GM12878 (cell line): ENCODE measurements around the gene PRSS50. TPM values are rescaled to one million over a fixed set of nuclear protein-coding genes. Genes with fewer than 3 reads are reported as not detected.

Experiments used
- CEBPB ChIP-seq, 2 experiments: fragments of 150-350 bp in 1 of 2; IDR thresholded peaks; 2 replicates each; pipeline ENCODE4 v1.6.1; 2012 to 2014; ENCODE audit warnings: low read depth in 2 of 2, low read length in 2 of 2, borderline replicate concordance in 1 of 2, inconsistent platforms in 1 of 2
- KAT2A ChIP-seq: conservative IDR thresholded peaks from 2 replicates; pipeline ENCODE4 v1.6.1; 2011; ENCODE audit warnings: low read depth, low read length; ENCODE audit not compliant: control insufficient read depth
- MXI1 ChIP-seq: fragments of 150-350 bp; IDR thresholded peaks from 2 replicates; pipeline ENCODE4 v1.6.1; 2011; ENCODE audit warnings: low read depth, mild to moderate bottlenecking, inconsistent platforms, low read length, improper control_type of control experiment
- NFIC ChIP-seq: IDR thresholded peaks from 2 replicates; pipeline ENCODE4 v1.6.1; 2012; ENCODE audit warnings: low read depth, mild to moderate bottlenecking, inconsistent platforms, low read length, moderate library complexity
- NFXL1 ChIP-seq: fragments of 450-650 bp; IDR thresholded peaks from 2 replicates; pipeline ENCODE4 v1.6.1; 2017; ENCODE audit warnings: antibody characterized with exemption, mild to moderate bottlenecking, borderline replicate concordance
- PAX5 ChIP-seq: IDR thresholded peaks from 2 replicates; pipeline ENCODE4 v1.6.1; 2011; ENCODE audit warnings: low read depth, low read length, borderline replicate concordance
- SREBF1 ChIP-seq: IDR thresholded peaks from 2 replicates; pipeline ENCODE4 v1.6.1; 2012; ENCODE audit warnings: mild to moderate bottlenecking, low read length
- ZNF622 ChIP-seq: fragments of 450-650 bp; IDR thresholded peaks from 2 replicates; pipeline ENCODE4 v1.6.1; 2017; ENCODE audit warnings: mild to moderate bottlenecking, inconsistent platforms
- polyA plus RNA-seq, 11 experiments: library from polyadenylated mRNA; depleted of rRNA in 4 of 11; unstranded in 6 of 11; stranded (reverse) in 5 of 11; fragments of >200 nt; fragmentation: Nextera tagmentation in 4 of 11; fragmentation: Illumina TruSeq in 1 of 11; extraction: Ambion mirVana in 4 of 11; extraction: Trizol in 1 of 11; gene quantifications; 1 replicate in 1 of 11; 2 replicates in 10 of 11; pipeline versions ENCODE4 v1.2.1 to v1.2.3, GENCODE V29; 2011 to 2016; ENCODE audit warnings: inconsistent platforms in 2 of 11, missing spikeins in 2 of 11, low read depth in 1 of 11
- total RNA-seq, 4 experiments: library from RNA; depleted of rRNA in 3 of 4; stranded (reverse); fragments of >200 nt in 3 of 4; fragmentation: Illumina TruSeq in 1 of 4; extraction: Trizol in 1 of 4; gene quantifications; 2 replicates each; pipeline versions ENCODE4 v1.2.1 to v1.2.3, GENCODE V29; 2013 to 2021
- TF ChIP-seq, protein P1 (sequence below), 3 experiments: IDR thresholded peaks in 2 of 3; conservative IDR thresholded peaks in 1 of 3; 2 replicates each; pipeline ENCODE4 v1.5.1; 2011; ENCODE audit warnings: low read depth in 3 of 3, low read length in 3 of 3, mild to moderate bottlenecking in 3 of 3, control low read depth in 2 of 3, moderate library complexity in 2 of 3, inconsistent platforms in 1 of 3, mixed read lengths in 1 of 3; ENCODE audit not compliant: control insufficient read depth in 2 of 3, insufficient read depth in 1 of 3; ENCODE audit errors: extremely low read depth in 1 of 3
- TF ChIP-seq, protein P2 (sequence below): IDR thresholded peaks from 2 replicates; pipeline ENCODE4 v1.6.1; 2011; ENCODE audit warnings: borderline replicate concordance, low read depth, mild to moderate bottlenecking, moderate library complexity, low read length; ENCODE audit not compliant: insufficient read depth, poor library complexity, severe bottlenecking
- TF ChIP-seq, protein P3 (sequence below): fragments of 450-650 bp; IDR thresholded peaks from 2 replicates; pipeline ENCODE4 v1.6.1; 2017; ENCODE audit warnings: antibody characterized with exemption, mild to moderate bottlenecking, moderate library complexity
- TF ChIP-seq, protein P4 (sequence below): fragments of 450-650 bp; IDR thresholded peaks from 2 replicates; pipeline ENCODE4 v1.6.1; 2017; ENCODE audit warnings: mild to moderate bottlenecking, low read depth, inconsistent platforms; ENCODE audit not compliant: poor library complexity, severe bottlenecking
- TF ChIP-seq, protein P5 (sequence below): fragments of 450-650 bp; IDR thresholded peaks from 2 replicates; pipeline ENCODE4 v1.6.1; 2017; ENCODE audit warnings: mild to moderate bottlenecking

The PRSS50 gene
- total and polyA plus RNA-seq, 10 of the 15 experiments (the other 5 are each of a cell fraction or from before 2014, with no cell fraction given): 0.05 TPM; not detected in 9

DNA sequence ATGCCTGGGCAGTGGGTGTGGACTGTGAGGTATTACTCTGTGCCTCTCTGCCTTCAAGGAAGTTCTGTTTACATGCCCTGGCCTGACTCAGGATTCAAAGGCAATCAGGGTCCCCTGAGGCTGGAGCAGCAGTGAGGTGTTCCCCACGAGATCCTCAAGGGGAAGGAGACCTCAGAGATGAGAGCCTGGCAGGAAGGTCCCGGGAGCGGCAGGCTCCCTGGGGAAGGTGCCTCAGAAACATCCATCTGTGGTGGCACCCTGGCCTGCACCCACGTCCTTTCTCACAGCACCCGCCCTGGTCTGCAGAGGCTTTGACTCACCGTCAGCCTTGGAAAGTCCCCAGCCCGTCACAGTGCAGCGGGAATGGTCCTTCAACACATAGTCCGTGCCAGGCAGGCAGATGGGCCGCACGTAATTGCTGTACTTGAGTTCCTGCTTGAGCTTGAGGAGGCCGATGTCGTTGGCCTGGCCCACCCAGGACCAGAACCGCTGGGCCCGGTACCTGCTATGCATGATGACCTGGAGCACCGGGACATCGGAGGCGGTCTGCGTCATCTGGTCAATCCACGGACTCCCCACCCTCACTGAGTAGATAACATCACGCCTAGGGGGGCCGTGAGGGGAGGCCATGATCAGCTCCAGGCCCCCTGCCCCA lies 3.6 kb downstream of the PRSS50 start (continued):
- TF ChIP-seq, protein P1, sequence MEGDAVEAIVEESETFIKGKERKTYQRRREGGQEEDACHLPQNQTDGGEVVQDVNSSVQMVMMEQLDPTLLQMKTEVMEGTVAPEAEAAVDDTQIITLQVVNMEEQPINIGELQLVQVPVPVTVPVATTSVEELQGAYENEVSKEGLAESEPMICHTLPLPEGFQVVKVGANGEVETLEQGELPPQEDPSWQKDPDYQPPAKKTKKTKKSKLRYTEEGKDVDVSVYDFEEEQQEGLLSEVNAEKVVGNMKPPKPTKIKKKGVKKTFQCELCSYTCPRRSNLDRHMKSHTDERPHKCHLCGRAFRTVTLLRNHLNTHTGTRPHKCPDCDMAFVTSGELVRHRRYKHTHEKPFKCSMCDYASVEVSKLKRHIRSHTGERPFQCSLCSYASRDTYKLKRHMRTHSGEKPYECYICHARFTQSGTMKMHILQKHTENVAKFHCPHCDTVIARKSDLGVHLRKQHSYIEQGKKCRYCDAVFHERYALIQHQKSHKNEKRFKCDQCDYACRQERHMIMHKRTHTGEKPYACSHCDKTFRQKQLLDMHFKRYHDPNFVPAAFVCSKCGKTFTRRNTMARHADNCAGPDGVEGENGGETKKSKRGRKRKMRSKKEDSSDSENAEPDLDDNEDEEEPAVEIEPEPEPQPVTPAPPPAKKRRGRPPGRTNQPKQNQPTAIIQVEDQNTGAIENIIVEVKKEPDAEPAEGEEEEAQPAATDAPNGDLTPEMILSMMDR (IDR thresholded peaks at IDR 0.05 in 2 of 3, conservative IDR thresholded peaks at IDR 0.05 in 1 of 3; ENCODE audit: control insufficient read depth in 2 of 3, extremely low read depth in 1 of 3, insufficient read depth in 1 of 3, low read depth in 3 of 3, low read length in 3 of 3): no peak
- TF ChIP-seq, protein P2, sequence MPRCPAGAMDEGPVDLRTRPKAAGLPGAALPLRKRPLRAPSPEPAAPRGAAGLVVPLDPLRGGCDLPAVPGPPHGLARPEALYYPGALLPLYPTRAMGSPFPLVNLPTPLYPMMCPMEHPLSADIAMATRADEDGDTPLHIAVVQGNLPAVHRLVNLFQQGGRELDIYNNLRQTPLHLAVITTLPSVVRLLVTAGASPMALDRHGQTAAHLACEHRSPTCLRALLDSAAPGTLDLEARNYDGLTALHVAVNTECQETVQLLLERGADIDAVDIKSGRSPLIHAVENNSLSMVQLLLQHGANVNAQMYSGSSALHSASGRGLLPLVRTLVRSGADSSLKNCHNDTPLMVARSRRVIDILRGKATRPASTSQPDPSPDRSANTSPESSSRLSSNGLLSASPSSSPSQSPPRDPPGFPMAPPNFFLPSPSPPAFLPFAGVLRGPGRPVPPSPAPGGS: no peak
- TF ChIP-seq, protein P3, sequence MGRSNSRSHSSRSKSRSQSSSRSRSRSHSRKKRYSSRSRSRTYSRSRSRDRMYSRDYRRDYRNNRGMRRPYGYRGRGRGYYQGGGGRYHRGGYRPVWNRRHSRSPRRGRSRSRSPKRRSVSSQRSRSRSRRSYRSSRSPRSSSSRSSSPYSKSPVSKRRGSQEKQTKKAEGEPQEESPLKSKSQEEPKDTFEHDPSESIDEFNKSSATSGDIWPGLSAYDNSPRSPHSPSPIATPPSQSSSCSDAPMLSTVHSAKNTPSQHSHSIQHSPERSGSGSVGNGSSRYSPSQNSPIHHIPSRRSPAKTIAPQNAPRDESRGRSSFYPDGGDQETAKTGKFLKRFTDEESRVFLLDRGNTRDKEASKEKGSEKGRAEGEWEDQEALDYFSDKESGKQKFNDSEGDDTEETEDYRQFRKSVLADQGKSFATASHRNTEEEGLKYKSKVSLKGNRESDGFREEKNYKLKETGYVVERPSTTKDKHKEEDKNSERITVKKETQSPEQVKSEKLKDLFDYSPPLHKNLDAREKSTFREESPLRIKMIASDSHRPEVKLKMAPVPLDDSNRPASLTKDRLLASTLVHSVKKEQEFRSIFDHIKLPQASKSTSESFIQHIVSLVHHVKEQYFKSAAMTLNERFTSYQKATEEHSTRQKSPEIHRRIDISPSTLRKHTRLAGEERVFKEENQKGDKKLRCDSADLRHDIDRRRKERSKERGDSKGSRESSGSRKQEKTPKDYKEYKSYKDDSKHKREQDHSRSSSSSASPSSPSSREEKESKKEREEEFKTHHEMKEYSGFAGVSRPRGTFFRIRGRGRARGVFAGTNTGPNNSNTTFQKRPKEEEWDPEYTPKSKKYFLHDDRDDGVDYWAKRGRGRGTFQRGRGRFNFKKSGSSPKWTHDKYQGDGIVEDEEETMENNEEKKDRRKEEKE: no peak
- TF ChIP-seq CEBPB (IDR thresholded peaks at IDR 0.05; ENCODE audit: borderline replicate concordance in 1 of 2, low read depth in 2 of 2, low read length in 2 of 2) (no peak), SREBF1 (no peak), NFXL1 (no peak), MXI1 (no peak), ZNF622 (no peak), PAX5 (peak; percentile 51; the same call in 1 of the 2 replicates), NFIC (no peak), KAT2A (no peak)
- TF ChIP-seq, protein P4, sequence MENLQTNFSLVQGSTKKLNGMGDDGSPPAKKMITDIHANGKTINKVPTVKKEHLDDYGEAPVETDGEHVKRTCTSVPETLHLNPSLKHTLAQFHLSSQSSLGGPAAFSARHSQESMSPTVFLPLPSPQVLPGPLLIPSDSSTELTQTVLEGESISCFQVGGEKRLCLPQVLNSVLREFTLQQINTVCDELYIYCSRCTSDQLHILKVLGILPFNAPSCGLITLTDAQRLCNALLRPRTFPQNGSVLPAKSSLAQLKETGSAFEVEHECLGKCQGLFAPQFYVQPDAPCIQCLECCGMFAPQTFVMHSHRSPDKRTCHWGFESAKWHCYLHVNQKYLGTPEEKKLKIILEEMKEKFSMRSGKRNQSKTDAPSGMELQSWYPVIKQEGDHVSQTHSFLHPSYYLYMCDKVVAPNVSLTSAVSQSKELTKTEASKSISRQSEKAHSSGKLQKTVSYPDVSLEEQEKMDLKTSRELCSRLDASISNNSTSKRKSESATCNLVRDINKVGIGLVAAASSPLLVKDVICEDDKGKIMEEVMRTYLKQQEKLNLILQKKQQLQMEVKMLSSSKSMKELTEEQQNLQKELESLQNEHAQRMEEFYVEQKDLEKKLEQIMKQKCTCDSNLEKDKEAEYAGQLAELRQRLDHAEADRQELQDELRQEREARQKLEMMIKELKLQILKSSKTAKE: no peak
- TF ChIP-seq, protein P5, sequence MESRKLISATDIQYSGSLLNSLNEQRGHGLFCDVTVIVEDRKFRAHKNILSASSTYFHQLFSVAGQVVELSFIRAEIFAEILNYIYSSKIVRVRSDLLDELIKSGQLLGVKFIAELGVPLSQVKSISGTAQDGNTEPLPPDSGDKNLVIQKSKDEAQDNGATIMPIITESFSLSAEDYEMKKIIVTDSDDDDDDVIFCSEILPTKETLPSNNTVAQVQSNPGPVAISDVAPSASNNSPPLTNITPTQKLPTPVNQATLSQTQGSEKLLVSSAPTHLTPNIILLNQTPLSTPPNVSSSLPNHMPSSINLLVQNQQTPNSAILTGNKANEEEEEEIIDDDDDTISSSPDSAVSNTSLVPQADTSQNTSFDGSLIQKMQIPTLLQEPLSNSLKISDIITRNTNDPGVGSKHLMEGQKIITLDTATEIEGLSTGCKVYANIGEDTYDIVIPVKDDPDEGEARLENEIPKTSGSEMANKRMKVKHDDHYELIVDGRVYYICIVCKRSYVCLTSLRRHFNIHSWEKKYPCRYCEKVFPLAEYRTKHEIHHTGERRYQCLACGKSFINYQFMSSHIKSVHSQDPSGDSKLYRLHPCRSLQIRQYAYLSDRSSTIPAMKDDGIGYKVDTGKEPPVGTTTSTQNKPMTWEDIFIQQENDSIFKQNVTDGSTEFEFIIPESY: no peak
